HG02571 (cell line): ENCODE results near the gene OPN4.

Experiments
- ATAC-seq: cut with Tn5 transposase; IDR thresholded peaks from one replicate; pipeline ENCODE4 v1.9.1; 2021; ENCODE audit warnings: mild to moderate bottlenecking, moderate library complexity; ENCODE audit not compliant: unreplicated experiment

OPN4 gene

DNA sequence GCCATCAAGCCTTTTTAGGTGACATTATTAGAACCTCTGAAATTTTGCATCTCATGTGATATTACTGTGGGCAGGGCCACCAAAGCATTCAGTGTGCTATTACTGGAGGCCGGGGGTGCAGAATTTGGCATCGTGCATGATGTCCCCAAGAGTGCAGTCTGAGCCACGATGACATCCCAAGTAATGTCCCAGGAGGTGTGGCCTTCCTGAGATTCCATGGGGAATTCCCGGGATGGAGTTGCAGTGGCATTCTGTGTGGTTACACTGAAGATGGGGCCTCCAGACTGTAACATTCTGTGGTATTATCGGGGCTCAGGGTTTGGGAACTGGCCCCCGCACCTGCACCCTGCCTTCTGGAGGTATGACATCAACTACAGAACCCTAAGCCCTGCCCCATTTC, 23.0 kb downstream of the OPN4 start:
- no peak for ATAC-seq

DNA sequence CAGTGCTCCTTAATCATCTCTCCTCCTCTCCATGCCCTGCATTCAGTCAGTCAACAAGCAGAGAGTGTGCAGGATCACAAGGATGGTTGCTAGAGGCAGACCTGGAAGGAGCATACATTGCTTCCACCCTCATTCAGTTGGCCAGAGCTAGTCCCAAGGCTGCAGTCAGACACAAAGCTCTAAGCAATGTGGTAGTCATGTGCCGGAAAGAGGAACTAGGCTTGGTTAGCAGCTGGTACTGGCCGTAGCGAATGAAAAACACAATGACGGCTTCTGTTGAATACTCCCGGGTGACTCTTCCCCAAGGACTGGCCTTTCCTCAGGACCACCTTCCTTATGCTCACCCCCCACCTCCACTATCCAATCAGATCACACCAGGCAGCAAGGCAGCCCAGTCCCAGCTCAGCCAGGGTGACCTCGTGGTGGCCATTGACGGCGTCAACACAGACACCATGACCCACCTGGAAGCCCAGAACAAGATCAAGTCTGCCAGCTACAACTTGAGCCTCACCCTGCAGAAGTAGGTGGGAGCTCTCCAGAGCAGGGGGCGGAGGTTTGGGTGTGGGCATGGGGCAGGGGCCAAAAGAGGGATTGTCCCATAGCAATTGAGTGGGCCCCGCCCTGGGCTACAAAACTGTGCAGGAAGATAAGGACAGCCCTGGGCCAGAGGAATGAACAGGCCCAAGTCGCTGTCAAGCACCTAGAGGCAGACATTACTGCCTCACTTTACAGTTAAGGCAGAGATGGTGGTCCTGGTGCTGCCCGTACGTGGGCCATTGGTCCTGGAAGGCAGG, 24.8 kb downstream of the OPN4 start:
- ATAC-seq, result no peak

- ATAC-seq, result no peak
Measured at GRCh38 chr10:86681047-86681446, 26.7 kb downstream of the OPN4 start.

- ATAC-seq, result no peak
Measured at GRCh38 chr10:86681722-86682386, 27.5 kb downstream of the OPN4 start.

DNA sequence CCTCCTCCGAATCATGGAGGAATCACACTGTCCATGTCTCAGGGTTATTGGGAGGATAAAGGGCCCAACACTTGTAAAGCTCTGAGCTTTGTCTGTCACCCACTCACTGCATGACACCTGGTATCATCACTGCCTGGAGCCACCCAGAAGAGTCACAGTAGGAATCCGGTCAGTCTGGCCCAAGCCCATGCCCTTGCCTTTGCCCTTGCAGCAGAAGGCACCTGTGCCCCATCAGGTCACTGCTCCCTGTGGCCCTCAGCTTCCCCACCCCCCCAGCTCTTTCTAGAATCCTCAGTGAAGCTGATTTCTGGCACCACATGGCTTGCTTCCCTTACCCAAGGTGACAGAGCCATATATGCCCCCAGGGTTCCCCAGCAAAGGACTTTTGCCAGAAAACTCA, 28.3 kb downstream of the OPN4 start:
- ATAC-seq, result no peak

DNA sequence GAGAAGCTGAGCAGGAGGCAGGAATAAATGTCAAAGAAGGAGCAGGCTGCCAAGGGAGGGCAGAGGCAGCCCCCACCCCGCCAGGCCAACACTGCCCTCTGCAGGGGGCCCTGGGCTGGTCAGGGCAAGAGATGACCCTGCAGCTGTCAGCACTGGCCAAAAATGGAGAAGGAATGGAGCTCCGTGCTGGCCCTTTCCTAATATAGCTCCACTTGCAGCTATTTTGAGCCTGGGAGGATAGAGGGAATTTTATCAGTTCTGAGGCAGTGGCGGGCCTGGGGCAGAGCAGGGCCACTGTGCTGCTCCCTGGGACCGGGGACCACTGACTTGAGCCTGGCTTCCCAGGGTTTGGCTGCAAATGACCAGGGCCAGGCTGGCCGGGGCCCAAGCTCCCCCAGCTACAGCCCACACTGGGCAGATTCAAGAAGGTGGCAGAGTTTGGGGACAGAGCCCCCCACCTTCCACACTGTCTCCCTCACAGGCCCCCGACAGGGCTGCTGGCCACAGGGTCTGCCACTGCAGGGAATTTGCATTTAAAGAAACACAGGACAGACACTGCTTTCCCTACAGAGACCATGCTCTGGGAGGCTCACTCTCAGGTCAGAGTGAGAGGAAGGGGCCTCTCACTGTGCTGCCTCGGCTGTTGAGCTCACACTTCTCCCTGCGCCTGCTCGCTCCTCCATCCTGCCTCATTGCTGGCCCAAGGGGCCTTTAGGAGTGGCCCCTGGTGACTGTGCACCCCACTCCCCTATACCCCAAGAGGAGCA, 30.2 kb downstream of the OPN4 start:
- no peak for ATAC-seq

DNA sequence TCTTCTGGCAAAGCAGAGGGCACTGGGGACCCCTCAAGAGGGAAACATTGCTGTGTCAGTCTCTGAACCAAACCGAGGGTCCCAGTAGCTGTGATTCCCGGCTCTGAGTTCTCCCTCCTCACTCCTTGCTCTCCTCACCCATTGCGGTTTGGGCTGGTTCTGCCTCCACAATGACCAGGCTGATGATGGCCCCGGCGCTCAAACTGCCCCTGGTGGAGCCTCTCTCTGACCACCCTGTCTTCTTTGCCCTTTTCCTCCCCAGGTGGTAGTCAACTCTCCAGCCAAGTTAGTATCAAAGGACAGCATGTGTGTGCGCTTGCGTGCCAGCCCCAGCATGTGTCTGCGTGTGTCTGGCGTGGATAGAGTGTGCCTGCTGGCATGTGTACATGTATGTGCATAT, 31.1 kb downstream of the OPN4 start:
- ATAC-seq, result no peak

DNA sequence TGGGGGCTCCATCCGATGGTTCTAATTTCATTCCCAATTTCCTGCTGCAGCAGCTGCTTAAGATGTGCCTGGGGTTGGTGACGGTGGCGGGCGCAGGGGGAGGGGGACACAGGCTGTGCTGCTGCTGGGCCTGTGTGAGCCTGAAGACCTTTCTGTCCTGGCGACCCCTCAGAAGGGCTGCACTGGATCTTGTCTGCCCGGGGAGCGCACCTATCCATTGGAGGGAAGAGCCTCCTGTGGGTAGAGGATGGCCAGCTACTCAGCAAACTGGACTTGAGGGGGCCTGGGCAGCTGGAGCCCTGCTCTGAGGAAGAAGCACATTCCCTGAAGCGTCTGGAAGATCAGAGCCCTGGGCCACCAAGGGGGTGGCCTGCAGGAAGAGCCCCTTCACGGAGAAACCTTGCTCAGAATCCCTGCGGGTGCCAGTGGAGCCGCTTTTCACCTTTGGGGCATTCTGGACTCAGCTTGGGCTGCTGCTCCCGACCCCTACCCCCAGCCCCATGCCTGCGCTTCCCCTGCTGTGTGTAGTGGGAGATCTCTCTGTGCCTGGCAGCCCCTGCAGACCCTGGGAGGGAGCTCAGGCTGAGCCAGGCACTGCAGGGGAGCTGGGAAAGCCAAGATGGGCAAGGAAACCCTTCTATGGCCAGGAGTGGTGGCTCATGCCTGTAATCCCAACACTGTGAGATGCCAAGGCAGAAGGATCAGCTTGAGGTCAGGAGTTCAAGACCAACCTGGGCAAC, 31.7 kb downstream of the OPN4 start:
- no peak for ATAC-seq

DNA sequence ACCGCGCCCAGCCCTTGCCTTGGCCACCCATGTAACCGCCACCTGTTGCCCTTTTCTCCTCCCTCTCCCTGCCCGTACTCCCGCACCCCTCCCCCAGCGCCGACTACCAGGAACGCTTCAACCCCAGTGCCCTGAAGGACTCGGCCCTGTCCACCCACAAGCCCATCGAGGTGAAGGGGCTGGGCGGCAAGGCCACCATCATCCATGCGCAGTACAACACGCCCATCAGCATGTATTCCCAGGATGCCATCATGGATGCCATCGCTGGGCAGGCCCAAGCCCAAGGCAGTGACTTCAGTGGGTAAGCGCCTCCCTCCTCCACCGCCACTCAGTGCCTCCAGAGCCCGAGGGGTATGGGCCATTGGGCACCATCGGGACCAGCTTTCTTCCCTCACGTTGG, 32.6 kb downstream of the OPN4 start:
- no peak for ATAC-seq

DNA sequence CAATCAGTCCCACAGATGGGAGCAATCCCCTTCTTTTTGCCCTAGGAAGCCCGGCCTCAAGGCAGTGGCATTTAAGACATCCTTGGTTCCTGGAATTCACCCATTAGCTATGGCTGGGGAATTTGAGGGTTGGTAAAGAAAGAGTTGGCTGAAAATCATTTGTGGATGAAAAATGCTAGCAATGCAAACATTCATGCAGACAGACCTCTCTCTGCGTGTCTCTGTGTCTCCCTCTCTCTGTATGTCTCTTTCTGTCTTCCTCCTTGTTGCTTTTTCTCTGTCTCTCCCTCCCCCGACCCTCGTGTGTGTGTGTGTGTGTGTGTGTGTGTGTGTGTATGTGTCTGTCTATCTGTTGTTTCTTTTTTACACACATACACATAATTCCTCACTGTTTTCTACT, 33.4 kb downstream of the OPN4 start:
- ATAC-seq, result no peak

DNA sequence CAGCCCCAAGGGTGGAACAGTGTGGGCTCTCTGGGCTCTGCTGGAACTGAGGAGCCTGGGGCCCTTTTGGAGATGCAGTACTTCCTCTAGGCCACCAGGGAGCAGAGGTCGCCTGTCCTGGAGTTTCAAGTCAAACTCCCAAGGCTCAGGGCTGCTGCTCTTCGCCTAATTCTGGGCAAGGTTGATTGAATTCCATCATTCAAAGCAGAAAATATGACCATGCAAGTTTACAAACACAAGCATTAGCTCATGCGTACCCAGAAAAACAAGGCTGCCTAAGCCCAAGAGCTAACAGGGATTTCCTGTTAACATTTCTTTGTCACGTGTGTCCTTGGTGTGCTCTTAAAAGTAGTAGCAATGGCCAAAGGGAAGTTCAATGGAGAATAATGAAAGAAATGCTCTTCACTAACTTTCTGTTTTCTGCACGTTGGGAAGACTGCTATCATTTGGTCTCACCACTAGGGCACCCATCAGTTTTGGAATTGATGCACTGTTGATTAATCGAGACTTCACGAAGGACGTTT, 34.1 kb downstream of the OPN4 start:
- peak; percentile 61 for ATAC-seq

DNA sequence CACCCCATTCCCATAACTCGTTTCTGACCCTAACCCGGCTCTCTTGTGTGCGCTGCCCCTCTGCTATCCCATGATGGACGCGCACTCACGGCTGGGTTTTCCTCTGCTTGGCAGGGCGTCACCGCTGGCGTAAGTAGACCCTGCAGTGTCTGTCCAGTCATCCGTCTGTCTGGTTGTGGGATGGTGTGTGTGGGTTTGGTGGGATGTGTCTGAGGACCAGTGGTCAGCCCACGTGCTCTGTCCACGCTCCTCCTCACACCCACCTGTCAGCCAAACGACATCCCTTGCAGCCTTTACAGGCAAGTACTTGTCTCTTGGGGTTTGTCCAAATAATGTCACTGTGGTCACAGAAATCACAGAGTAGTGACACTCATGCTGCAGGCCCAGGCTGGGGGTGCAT, 34.8 kb downstream of the OPN4 start:
- ATAC-seq, result no peak

GRCh38 chr10:86690231-86690630, 35.9 kb downstream of the OPN4 start:
- ATAC-seq, result no peak

- ATAC-seq, result no peak
Measured at GRCh38 chr10:86690657-86691084, 36.3 kb downstream of the OPN4 start.

- no peak for ATAC-seq
Measured at GRCh38 chr10:86691333-86692022, 37.1 kb downstream of the OPN4 start.

GRCh38 chr10:86692023-86692514, 37.7 kb downstream of the OPN4 start:
- ATAC-seq, result no peak

DNA sequence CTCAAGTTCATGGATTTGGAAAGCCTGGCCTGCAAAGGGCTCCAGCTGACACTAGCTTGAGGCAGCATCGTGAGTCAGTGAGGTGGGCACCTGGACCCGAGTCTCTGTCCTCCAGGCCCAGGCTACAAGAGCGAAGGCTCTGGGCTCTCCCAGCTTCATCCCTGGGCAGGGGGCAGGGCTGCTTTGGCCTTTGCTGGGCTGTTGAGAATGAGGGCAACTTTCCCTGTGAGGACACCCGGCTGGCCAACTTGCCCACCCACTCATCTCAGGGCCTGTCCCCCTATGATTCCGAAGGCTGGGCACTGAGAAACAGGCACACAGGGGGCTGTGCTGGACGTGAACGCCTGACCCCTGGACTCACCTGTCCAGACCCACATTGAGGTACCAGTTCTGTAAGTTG, 38.3 kb downstream of the OPN4 start:
- ATAC-seq, result no peak

GRCh38 chr10:86693275-86693674, 38.9 kb downstream of the OPN4 start:
- no peak for ATAC-seq

DNA sequence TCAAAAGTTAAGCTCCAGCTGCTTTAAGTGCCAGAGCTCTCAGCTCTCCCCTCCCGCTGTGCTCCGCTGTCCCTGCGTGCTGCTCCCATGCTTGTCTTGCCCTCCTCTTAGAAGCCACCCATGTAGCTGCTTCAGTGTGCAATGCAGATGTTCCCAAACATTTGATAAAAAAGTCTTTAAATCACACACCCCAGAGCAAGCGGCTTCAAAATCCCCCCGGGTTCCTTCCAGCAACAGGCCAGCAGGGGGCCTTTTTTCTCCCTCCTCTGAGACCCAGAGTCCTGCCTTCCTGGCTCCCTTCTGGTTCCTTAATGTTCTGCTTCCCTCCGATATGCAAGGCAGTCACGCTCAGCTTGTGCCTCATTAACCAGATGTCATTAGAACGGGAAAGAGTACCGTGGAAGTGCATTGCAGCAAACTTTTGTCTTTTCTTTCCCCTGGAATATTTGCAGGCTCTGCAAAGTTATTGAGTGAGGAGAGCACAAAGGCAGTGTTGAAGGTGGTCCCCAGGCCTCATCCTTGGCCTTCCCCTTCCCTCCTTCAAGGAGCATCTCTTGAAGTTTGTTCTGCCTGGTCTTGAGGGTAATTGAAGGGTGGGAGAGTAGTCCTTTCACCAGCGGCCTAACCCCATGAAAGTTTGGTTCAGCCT, 39.5 kb downstream of the OPN4 start:
- ATAC-seq, result no peak
